ENCODE results near the gene TFF3. TPM values are rescaled to one million over a fixed set of nuclear protein-coding genes. Genes with fewer than 3 reads are reported as not detected.

TFF3 gene
- total RNA-seq, 1 donor, result not detected

DNA sequence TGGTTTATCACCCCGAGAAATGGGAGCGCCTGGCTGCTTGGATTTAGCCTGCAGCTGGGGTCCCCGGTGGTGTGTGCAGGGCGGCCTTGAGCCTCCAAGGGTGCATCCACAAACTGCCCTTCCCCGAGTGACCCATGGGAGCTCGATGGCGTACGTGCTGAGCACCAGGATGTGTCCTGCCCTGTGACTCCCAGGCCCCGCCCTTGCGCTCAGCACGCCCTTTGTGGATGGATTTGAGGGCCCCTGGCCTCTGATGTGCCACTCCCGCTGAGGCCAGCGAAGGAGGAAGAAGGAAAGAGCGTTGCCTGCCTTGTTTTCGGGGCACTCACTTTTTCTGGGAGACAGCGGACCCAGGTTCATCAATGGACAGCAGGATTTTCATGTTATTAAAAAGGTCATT is 1.7 kb upstream of the TFF3 start:
- no peak for DNase-seq (ENCODE audit: low read depth)
- TF ChIP-seq, protein P1, sequence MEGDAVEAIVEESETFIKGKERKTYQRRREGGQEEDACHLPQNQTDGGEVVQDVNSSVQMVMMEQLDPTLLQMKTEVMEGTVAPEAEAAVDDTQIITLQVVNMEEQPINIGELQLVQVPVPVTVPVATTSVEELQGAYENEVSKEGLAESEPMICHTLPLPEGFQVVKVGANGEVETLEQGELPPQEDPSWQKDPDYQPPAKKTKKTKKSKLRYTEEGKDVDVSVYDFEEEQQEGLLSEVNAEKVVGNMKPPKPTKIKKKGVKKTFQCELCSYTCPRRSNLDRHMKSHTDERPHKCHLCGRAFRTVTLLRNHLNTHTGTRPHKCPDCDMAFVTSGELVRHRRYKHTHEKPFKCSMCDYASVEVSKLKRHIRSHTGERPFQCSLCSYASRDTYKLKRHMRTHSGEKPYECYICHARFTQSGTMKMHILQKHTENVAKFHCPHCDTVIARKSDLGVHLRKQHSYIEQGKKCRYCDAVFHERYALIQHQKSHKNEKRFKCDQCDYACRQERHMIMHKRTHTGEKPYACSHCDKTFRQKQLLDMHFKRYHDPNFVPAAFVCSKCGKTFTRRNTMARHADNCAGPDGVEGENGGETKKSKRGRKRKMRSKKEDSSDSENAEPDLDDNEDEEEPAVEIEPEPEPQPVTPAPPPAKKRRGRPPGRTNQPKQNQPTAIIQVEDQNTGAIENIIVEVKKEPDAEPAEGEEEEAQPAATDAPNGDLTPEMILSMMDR (IDR thresholded peaks at IDR 0.05; ENCODE audit: insufficient read depth, low read length), result no peak
- H3K4me3 ChIP-seq (ENCODE audit: low read depth, low read length), result no peak overlapping the region

DNA sequence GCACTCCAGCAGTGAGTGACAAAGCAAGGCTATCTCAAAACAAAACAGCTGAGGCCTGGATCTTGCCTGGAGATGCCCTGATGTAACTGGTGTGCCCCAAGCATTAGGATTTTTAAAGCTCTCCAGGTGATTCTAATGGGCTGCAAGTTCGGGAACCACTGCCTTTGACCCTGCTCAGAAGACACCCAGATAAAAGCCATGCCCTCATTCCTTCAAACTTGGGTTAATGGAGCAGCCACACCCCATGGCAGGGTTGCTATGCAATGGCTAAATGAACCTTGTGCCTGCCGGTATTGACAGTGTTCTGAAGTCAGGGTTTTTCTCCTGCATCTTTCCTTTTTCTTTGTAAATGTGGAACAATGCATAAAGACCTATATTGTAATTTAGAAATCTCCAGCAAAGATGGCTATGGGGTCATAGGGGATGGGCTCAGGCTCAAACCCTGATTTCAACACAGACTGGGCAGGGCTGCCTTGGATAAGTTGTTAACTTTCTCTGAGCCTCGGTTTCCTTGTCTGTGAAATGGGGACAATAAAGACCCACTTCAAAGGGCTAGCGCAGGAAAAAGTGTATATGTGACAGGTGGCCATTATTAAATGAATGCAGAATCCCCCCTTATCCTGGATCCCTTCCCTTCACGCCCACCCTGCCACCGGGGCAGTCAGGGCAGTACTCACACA is 453 bp downstream of the TFF3 start:
- DNase-seq (ENCODE audit: low read depth), result no peak
- TF ChIP-seq, protein P1 (IDR thresholded peaks at IDR 0.05; ENCODE audit: insufficient read depth, low read length), result no peak
- no peak overlapping the region for H3K4me3 ChIP-seq (ENCODE audit: low read depth, low read length)

DNA sequence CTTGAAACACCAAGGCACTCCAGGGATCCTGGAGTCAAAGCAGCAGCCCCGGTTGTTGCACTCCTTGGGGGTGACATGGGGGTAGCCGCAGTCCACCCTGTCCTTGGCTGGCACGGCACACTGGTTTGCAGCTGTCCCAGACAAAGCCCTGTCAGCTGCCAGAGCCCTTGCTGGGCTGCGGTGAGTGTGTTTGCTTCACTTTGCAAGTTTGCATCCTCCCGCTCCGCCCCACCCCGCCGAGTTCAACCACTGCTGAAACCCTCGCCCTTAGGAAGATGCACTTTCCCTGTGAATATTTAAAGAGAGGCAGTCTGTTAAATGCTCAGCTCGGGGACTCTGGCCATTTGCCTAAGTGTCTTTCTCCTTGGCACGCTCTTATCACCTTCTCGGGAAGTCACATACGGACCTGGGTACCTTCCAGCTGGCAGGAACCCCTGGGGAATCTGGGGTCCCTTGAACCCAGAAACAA is 1.7 kb downstream of the TFF3 start:
- H3K4me3 ChIP-seq (ENCODE audit: low read depth, low read length), result no peak overlapping the region
- DNase-seq (ENCODE audit: low read depth), result no peak
- TF ChIP-seq, protein P1 (IDR thresholded peaks at IDR 0.05; ENCODE audit: insufficient read depth, low read length), result no peak

DNA sequence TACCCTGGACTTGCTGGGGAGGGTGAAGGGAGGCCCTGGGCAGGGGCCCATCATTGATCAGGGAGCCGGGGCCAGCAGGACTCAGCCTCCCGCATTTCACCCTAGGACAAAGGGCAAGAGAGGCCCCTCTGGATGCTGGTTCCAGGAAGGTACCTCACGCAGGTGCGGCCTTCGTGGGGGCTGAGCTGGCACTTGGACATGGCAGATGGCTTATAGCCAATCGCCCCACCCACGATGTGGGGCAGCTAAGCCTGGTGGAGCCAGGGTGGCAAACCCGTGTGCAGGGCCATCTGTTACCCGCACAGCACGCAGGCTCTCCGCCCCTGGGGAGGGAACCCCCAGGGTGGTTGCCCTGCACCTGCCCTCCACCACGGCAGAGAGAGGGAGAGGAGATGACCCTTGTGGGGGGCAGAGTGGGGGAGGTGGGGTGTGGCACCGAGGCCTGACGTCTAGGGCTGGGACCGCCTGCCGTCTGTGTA is 2.5 kb downstream of the TFF3 start:
- no peak for DNase-seq (ENCODE audit: low read depth)
- H3K4me3 ChIP-seq (ENCODE audit: low read depth, low read length), result no peak overlapping the region
- TF ChIP-seq, protein P1 (IDR thresholded peaks at IDR 0.05; ENCODE audit: insufficient read depth, low read length), result no peak

DNA sequence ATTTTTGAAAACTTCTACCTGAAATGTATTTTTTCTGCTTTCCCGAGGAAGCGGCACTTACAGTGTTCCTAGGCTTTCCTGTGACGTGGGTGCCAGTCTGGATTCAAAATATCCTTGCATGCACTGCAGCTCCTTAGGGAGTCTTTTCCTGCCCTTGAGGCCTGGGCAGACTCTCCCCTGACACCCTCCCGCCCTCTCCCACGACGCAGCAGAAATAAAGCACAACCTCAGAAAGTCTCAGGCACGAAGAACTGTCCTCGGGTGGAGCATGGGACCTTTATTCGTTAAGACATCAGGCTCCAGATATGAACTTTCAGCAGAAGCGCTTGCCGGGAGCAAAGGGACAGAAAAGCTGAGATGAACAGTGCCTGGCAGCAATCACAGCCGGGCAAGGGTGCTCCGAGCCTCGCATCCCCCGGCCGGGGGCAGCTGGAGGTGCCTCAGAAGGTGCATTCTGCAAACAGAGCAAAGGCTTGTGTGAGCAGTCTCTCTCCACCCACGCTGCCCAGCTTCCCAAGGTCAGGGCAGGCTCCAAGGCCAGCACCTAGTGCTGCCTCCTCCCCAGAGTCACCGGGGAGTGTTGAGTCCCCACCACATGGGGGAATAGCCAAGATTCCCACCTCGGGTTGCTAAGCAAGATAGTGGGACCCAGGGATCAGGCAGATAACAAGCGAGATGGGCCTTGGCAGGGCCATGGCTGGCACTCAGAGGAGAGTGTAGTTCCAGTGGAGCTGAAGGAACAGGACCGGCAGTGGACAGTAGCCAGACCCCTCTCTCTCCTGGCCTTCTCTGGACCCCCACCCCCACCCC is 3.2 kb downstream of the TFF3 start:
- no peak for DNase-seq (ENCODE audit: low read depth)
- TF ChIP-seq, protein P1 (IDR thresholded peaks at IDR 0.05; ENCODE audit: insufficient read depth, low read length), result no peak
- H3K4me3 ChIP-seq (ENCODE audit: low read depth, low read length), result no peak overlapping the region

DNA sequence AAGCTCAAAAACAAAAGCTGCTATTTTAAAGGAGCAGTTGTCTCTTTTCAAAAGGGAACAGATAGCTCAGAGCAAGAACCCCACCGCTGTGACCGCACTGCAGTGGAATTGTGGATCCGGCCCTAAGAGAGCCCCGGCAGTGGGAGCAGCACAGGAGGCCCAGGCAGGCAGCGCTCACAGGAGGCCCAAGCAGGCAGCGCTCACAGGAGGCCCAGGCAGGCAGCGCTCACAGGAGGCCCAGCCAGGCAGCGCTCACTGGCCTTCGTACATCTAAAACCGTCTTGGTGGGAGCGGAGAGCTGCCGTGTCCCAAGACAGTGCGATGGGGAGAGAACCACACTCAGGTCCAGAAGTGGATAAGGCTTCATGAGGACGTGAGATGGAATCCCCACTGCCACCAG is 4.0 kb downstream of the TFF3 start:
- no peak overlapping the region for H3K4me3 ChIP-seq (ENCODE audit: low read depth, low read length)
- no peak for DNase-seq (ENCODE audit: low read depth)
- TF ChIP-seq, protein P1 (IDR thresholded peaks at IDR 0.05; ENCODE audit: insufficient read depth, low read length), result no peak
